ENCODE measurements around the gene RASL11A.
"Not testable (repeated sequence)": the region's sequence is repeated elsewhere in the genome, so short reads cannot be mapped to it uniquely, and the experiment has no call there.

RASL11A gene, protein sequence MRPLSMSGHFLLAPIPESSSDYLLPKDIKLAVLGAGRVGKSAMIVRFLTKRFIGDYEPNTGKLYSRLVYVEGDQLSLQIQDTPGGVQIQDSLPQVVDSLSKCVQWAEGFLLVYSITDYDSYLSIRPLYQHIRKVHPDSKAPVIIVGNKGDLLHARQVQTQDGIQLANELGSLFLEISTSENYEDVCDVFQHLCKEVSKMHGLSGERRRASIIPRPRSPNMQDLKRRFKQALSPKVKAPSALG
- long read RNA-seq, donor 1, transcript RASL11A-201 (4 exons, 1,543 nt): major isoform, 14 of 17 reads
- long read RNA-seq, donor 1, partial matches to known transcripts: 0 of 17 reads
- long read RNA-seq, donor 1, other reads (novel, unspliced or antisense): 0 of 17 reads
- long read RNA-seq, donor 2, transcript RASL11A-201 (4 exons, 1,543 nt): major isoform, 11 of 14 reads
- long read RNA-seq, donor 2, partial matches to known transcripts: 0 of 14 reads
- long read RNA-seq, donor 2, other reads (novel, unspliced or antisense): 0 of 14 reads
- long read RNA-seq, donor 3, partial matches to known transcripts: 0 of 6 reads
- long read RNA-seq, donor 3, other reads (novel, unspliced or antisense): 0 of 6 reads
- long read RNA-seq, donor 4, transcript RASL11A-201 (4 exons, 1,543 nt): major isoform, 8 of 16 reads
- long read RNA-seq, donor 4, partial matches to known transcripts: 7 of 16 reads
- long read RNA-seq, donor 4, other reads (novel, unspliced or antisense): 0 of 16 reads
- long read RNA-seq, donor 5, transcript RASL11A-201 (4 exons, 1,543 nt): major isoform, 11 of 12 reads
- long read RNA-seq, donor 5, partial matches to known transcripts: 0 of 12 reads
- long read RNA-seq, donor 5, other reads (novel, unspliced or antisense): 0 of 12 reads
- long read RNA-seq, donor 6, transcript RASL11A-201 (4 exons, 1,543 nt): major isoform, 7 of 9 reads
- long read RNA-seq, donor 6, partial matches to known transcripts: 0 of 9 reads
- long read RNA-seq, donor 6, other reads (novel, unspliced or antisense): 0 of 9 reads
- long read RNA-seq, donor 7, transcript RASL11A-201 (4 exons, 1,543 nt): major isoform, 8 of 11 reads
- long read RNA-seq, donor 7, partial matches to known transcripts: 0 of 11 reads
- long read RNA-seq, donor 7, other reads (novel, unspliced or antisense): 0 of 11 reads
- long read RNA-seq, donor 8, transcript RASL11A-201 (4 exons, 1,543 nt): major isoform, 12 of 13 reads
- long read RNA-seq, donor 8, partial matches to known transcripts: 0 of 13 reads
- long read RNA-seq, donor 8, other reads (novel, unspliced or antisense): 0 of 13 reads

DNA sequence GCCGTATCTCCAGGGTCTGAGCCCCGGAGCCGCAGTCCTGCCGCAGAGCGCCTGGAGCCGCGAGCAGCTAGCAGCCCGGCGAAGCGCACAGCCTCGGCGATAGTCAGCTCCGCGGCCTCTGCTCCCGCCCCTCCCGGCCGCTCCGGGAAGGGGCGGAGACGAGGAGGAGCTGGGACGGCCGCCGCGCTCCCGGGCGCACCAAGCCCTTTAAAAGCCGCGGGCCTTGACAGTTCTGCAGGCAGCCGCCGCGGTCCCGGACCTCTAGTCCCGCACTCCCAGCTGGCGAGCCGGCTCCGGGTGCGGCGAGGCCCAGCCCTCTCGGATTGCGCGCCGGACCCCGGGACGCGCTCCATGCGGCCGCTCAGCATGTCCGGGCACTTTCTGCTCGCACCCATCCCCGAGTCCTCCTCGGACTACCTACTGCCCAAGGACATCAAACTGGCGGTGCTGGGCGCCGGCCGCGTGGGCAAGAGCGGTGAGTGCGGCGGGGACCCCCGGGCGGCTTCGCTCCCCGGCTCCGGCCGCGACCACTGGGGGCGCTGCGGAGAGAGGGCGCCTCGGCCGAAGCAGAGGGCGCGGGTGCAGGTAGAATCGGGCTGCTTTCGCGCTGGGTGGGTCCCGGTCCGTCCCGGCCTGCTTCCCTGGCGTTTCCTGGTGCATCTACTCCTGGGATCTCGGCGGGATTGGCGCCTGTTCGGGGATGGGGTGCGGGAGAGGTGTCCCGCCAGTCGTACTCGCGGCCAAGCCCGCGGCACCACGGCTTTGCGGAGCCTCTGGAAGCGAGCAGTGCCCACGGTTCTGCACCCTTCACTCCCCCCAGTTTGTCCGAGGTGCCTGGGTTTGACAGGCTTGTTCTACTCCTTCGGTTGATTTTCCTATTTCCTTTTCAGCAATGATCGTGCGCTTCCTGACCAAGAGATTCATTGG lies at the start of gene RASL11A:
Gene RASL11A, plus strand, starts transcription at position 237 of the 927 bp plus-strand sequence. Its CDS starts 115 bp downstream, at position 352.
- DNase-seq: peak; percentile 98

DNA sequence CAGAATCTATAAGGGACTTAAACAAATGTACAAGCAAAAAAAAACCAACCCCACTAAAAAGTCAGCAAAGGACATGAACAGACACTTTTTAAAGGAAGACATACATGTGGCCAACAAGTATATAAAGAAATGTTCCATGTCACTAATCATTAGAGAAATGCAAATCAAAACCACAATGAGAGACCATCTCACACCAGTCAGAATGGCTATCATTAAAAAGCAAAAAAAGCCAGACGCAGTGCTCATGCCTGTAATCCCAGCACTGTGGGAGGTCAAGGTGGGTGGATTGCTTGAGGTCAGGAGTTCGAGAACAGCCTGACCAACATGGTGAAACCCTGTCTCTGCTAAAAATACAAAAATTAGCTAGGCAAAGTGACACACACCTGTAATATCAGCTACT lies 48.5 kb upstream of the RASL11A start:
- DNase-seq: not testable (repeated sequence)

DNA sequence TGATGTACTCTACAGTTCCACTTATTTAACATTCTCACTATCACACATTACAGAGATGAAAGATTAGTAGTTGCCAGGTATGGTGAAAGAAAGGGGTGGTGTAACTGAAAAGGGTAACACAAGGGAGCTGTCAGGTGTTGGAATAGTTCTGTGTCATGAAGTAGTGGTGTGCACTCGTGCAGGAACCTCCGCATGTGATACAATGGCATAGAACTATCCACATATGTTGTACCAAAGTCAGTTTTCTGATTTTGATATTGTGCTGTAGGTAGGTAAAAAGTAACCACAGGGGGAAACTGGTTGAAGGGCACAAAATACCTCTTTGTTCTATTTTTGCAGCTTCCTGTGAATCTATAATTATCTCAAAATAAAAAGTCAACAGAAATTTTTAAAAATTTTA lies 43.6 kb upstream of the RASL11A start:
- no peak for DNase-seq

DNA sequence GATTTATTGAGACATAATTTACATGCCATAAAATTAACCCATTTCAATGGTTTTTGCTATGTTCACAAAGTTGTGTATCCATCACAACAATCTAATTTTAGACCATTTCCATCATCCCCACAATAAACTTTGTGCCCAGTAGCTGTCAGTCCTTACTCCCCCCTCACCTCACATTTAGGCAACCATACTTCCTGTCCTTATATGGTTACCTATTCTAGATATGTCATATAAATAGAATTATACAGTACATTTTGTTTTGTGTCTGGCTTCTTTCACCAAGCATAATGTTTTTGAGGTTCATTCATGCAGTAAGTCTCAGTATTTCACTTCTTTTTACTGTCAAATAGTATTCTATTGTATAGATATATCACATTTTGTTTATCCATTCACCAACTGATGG lies 42.5 kb upstream of the RASL11A start:
- DNase-seq: no peak

DNA sequence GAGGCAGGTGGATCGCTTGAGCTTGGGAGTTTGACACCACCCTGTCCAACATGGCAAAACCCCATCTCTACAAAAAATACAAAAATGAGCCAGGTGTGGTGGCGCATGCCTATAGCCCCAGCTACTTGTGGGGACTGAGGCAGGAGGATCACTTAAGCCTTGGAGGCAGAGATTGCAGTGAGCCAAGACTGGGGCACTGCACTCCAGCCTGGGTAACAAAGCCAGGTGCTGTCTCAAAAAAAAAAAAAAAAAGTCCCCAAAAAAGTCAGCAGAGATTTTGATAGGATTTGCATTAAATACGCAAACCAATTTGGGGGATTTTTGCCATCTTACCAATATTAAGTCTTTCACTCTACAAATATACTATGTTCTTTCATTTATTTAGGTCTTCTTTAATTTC lies 41.0 kb upstream of the RASL11A start:
- no peak for DNase-seq

DNA sequence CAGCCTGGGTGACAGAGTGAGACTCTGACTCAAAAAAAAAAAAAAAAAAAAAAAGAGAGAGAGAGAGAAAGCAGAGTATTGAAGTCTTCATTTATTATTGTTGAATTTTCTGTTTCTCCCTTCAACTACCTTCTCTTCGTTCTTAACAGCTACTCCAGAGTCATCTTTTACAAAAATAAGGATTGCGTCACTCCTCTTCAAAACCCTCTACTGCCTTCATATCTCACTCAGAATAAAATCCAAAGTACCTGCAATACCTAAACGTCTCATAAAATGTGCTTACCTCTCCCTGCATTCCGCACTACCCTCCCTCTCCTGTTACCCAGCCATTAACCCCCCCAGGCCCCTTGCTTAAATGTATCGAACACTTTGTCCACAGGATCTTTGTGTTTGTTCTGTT lies 36.7 kb upstream of the RASL11A start:
- DNase-seq: no peak

DNA sequence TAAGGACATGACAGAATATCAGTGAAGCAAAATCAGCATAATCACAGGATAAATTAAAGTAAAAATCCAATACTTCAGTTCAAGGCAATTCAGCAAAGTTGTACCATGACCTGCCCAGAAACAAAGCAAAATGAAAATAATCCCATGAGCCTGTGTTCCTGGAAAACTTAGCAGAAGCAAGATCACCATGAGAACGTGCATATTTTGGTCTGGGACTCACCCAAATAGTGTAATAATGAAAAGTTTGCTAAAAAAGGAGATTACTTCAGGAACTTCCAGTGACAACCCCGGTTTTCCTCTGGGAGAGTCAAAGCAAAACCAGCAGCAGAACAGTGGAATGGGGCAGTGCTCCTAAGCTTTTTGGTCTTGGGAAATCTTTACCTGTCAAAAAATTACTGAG lies 34.2 kb upstream of the RASL11A start:
- DNase-seq: no peak

DNA sequence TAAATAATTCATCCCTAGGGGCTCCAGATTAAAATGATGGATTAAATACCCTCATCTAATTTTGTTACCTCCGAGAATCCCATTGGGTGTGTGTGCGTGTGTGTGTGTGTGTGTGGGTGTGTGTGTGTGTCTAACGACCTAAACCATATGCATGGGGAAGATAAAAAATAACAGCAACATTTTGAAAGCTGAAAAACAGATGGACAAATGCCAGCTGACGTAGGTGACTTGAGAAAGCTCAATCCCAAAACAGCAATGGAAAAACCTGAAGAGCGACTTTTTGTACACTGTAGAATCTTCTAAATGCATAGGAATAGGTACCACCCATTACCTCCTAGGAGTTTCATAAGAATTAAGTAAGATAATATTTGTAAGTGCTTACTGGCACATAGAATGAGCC lies 27.9 kb upstream of the RASL11A start:
- DNase-seq: no peak

DNA sequence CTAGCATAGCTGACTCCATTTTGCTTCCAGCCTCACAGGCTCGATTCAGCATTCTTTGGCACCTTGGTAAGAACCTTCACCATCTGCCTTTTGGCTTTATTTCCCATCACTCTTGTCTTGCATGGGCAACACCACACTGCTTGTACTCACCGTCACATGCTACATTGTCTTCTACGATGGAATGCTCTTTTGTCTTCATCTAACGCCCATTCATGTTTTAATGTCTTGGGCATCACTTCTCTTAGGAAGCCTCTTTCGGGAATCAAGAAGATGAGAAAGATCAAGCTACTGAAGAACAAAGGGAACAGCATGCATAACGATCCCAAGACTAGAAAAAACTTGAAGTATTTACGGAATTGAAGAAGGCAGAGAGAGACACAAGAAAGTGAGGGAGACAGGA lies 25.0 kb upstream of the RASL11A start:
- no peak for DNase-seq

DNA sequence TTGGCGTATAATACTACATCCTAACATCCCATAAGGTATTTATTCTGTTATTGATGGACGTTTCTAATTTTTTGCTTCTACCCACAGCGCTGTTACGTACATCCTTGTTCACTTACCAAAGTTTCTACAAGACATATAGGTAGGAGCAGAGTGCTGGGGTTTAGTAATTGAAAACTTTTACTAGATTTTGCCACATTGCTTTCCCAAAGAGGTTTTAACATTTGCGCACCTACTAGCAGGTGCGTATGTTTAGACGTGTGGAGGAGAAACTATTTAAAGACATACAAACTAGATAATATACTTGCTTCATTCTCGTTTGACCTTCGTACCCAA lies 19.8 kb upstream of the RASL11A start:
- no peak for DNase-seq

DNA sequence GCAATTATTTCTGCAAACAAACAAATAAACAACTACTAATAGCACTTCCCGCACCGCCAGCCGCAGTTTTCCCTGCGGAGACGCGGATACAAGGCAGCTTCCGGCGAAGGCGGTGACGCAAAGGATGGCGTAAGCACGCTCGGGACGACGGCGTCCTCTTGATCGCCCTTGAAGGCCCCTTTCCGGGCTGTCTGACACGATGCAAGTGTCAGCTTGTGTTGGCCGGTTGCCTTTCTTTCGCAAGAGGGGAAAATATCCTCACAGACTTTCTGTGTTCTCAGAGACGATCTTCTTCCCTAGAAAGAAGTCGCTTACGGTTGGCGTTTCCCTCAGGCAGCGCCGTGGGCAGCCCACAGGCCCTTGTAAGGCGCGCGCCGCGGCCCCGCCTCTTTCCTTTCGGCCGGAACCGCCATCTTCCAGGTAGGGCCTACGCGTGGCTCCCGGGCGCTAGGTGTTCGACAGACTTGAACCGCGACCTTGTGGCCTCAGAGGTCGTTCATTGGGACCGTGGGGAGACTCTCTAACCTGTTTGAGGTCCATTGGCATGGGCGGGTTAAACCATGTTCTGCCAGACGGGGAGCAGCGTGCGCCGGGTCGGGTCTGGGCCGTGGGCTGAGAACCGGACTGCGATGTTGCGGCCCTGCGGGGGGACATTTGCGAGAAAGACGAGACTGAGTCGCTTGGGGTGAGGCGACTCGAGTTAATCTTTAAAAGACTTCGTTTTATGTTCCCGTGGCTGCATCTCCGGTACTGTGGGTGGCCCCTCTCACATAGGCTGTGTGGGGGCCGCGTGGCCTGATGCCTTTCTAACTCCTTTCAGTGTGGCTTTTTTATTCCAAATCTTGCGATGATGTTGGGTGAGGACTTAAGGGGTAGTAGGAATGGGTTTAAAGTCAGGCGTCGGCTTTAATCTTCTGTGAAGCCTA lies 19.2 kb upstream of the RASL11A start, which contains the start of gene RPL21:
Gene RPL21, plus strand, starts transcription at position 393 of the 926 bp plus-strand sequence. CDS start 2,219 bp downstream, outside the sequence.
- DNase-seq: peak; percentile 100

DNA sequence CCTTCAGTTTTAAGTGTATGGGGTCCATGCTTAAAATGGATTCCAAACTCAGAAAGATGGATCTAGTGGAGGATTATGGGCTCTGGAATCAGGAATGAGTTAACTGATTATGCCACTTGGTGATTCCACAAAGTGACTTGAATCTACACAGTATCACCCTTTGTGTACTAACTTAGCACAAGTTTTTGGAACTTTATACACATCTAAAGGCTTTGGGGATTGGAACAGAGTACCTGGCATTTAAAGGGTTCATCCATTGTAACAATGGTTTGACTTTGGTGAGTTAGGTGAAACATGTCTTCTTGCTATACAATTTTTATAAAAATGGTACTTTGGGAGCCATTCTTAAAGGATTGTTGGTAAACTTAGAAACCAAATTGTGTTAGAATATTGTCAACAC lies 18.2 kb upstream of the RASL11A start:
- DNase-seq: no peak

DNA sequence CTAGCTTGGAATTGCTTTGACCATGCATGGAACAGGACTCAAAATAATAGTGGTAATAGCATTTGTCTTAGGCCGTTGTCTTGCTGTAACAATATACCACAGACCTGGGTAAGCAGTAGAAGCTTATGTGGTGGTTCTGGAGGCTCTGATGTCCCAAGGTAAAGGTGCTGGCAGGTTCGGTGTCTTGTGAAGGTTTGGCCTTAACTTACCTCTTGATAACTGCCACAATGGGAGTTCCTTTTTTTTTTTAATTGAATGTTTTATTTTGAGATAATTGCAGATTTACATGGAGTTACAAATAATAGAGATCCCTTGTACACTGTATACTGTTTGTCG lies 13.4 kb upstream of the RASL11A start:
- DNase-seq: no peak

DNA sequence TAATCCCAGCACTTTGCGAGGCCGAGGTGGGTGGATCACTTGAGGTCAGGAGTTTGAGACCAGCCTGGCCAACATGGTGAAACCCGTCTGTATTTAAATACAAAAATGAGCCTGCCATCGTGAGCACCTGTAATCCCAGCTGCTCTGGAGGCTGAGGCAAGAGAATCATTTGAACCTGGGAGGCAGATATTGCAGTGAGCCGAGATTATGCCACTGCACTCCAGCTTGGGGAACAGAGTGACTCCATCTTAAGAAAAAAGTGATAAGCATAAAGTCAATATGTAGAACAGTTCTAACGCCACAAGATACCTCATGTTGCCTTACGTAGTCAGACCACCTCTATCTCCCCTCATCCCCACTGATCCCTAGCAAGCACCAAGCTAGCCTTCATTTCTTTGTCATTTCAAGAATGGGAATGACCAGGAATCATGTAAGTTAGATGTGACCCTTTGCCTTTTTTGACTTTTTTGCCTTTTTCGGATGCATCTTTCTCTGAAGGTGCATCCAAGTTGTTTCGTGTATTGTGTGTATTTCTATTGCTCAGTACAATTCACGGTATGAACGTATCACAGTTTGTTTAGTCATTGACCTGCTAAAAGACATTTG lies 12.9 kb upstream of the RASL11A start:
- no peak for DNase-seq

DNA sequence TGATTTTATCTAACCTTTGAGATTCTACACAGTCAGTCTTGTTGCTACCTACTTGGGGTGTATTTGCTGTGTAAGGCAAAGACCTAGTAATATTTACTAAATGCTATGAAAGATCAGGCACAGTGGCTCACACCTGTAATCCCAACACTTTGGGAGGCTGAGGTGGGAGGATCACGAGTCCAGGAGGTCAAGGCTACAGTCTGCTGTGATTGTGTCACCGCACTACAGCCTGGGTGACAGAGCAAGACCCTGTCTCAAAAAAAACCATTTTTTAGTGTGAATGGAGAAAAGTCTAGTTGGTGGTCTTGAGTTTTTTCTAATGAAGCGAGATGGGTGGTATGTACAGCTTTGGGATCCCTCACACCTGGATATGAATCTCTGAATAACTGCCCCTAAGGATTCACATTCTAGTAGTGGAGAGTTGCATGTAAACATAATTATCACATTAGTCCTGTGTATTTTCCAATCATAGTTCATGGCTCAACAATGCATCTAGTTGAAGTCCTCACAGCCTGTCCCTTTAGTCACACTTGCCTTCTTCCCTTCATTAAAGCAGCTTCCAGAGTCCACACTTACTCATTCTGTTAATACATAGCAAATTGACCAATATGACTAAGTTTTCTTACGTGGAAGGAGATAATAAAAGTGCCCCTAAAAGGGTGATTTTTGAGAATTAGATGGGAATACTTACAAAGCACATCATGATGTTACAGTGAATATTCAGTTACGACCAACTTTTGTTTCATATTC lies 11.8 kb upstream of the RASL11A start:
- DNase-seq: no peak

DNA sequence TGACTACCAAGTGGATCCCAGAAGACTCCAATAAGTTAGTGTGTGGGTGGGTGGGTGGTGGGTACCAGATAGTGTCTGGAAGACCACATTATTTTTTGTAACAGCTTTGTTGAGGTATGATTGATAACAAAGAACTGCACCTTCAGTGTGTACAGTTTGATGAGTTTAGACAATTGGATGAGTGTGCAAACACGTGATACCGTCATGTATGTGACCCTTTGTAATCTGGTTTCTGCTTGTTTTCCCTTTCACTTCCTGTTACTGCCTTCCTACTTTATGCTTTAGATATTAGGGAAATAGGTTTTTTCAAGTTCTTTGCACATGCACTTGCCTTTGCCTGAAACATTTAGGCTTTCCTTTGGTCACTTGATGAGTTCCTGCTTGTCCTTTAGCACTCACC lies 10.8 kb upstream of the RASL11A start:
- no peak for DNase-seq

DNA sequence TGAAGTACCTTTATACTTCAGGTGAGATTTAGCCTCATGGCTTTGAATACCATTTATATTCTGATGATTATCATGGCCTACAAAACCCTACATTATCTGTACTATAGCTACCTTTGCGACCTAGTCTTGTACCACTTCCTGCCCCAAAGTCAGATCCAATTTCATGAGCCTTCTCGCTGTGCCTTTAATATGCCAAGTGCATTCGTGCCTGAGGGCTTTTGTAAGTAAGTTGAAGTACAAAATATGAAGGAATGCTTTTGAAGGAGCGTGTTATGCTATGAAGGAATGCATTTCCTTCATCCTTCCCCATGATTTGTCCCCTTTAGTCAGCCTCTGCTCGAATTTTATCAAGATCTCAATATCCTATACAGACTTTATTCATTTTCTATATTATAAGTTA lies 9.2 kb upstream of the RASL11A start:
- no peak for DNase-seq

DNA sequence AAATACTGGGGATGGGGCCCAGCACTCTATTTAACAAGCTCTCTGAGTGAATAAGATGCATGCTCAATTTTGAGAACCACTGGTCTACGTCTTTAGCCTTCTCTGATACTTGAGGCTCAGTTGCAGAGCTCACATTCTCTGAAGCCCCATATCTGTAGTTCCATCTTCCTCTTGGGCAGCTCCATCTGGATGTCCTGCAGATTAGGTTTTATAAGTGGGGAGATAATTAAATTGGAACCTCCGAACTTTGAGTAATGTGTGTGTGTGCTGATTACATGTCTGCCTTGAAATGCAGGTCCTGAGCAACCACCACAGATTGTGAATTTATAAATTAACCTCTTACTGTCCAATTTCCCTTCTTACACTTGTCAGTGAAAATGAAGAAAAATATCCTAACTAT lies 7.2 kb upstream of the RASL11A start:
- no peak for DNase-seq

DNA sequence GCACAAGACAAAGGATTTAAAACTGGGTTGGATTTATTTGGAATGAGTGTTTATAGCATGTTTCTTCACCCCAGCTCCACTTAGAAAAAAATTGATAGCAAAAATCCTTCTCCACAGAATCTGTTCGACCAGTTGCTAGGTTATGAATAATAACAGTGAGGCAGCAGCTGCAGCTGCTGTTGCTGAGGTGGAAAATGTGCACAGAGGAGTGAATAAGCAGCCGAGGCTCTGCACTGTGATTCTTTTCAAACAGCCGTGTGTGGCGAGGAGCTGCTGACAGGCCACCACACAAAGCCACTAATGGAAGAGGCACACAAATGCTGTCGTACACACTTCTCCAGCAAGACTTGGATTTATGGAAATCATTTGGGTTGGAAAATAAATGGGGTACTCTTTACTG lies 6.4 kb upstream of the RASL11A start:
- DNase-seq: no peak
